Stimulated activated CD4-positive, alpha-beta T cell treated with anti-CD3 and anti-CD28 coated beads, Interleukin-1b, Interleukin-23, amount 100 ng/mL, for 48 hours (primary cell): ENCODE data around the gene ARRDC4.
"Not testable (repeated sequence)": the region's sequence is repeated elsewhere in the genome, so short reads cannot be mapped to it uniquely, and the experiment has no call there.

Source experiments
- DNase-seq: peaks from one replicate; pipeline ENCODE4 v3.0.0-alpha.2; 2020

ARRDC4 gene

GRCh38 chr15:97966924-97967620, 6.6 kb downstream of the ARRDC4 start:
- DNase-seq, result no peak

DNA sequence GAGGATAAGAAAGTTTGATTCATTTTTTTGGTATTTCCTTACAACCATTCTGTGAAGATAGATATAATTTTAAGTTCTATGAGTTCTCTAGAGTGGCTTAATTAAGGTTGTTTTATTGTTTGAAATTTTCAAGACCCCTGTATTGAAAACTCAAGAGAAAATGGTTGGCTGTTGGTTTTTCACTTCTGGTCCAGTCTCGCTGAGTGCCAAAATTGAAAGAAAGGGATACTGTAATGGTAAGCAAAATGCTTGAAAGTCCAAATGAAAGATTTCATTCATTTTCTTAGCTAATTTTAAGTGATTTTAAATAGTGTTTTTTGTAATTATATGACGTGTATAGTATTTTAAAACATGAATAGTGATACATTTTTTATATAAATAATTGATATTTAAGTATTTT, 7.4 kb downstream of the ARRDC4 start:
- no peak for DNase-seq

DNA sequence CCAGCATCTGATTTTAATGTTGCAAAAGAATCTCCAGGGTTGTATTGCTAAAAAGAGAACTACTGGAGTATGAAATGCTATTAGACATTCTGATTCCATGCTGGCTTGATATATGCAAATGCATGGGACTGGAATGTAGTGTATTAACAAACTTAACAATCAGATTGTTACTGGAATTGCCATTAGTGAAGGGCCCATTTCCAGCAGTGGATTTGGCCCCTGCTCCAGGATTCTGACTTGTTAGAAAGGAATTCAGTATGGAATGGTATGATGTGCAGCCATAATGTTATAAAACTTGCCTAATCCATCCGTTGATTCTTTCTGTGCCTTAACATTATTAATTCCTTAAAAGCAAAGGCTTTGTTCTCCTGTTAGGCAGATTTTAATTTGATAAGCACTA, 7.9 kb downstream of the ARRDC4 start:
- DNase-seq, result no peak

GRCh38 chr15:97972366-97972765, 11.9 kb downstream of the ARRDC4 start:
- DNase-seq, result no peak

DNA sequence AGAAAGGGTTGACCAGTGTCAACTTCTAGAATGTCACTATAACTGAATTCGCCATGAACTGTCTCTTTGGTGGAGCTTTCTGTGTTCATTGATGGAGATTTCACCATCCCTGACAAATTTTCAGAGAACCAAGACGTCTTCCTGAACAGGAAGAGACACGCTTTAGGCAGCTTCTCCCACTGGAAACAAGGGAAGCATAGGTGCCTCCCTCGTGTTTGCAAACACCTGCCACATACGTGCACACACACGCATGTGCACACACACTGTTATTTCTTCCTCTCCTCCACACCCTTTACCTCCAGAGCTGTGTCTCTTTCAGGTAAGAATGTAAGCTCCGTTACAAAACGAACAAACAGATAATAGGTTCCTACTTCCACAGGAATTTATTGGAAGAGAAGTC, 15.6 kb downstream of the ARRDC4 start:
- DNase-seq, result no peak

DNA sequence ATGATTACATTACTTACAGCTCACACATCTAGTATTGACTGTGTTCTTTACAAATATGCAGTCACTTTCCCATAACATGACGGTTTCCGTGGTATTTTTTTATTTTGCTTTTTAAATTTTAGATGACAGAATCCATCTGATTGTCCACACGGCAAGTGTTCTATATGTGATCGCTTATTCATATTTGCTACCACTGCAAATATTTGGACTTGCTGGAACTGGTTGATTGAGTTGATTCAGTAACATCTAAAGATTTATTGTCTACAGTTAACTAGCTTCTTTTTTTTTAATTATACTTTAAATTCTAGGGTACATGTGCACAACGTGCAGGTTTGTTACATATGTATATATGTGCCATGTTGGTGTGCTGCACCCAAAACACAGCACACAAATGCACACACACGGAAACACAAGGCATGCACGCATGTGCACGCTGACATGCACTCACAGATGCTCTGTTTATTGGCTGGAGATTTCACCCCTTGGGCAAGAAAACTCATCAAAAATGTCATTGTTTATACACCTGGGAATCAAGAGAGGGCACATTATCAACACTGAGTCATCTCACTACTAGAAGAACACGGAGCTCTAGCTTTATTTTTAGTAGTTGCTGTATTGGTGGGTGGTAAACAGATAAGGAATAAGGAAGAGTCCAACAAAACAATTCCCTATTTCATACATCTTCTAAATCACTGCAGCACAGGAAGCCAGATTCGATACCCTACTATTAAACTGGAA, 16.4 kb downstream of the ARRDC4 start:
- DNase-seq, result no peak

GRCh38 chr15:97977734-97978133, 17.2 kb downstream of the ARRDC4 start:
- no peak for DNase-seq

DNA sequence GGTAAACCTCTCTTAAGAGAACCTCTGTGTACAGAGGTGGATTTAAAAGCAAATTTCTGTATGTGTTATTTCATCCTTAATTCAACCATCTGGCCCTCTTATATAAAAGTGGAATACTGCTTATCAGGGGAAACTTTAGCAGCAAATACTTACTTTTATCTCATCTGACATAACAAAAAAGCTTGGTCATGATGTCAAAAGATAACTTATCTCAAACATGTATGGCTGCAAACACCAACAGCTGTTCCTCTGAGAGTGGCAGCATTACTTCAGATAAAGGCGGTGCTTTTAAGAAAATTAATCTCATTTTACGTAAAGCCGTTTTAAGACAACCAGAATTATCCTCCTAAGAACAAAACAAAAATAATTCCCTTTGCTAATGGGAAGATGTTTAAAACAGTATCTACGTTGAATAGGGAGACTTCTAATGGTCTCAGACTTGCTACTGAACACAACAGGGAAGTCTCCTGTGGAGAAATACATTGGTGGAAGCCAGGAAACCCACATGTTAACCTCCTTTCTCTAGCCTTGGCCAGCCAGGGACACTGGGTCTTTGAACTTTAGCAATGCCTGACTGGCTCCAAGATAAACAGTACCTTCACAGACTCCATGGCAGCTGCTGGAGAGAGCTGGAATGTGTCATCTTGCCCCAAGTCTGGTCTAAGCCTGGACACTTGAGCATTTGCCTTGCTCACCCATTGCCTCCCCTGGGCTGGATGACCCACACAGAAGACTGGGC, 18.1 kb downstream of the ARRDC4 start:
- DNase-seq, result no peak

DNA sequence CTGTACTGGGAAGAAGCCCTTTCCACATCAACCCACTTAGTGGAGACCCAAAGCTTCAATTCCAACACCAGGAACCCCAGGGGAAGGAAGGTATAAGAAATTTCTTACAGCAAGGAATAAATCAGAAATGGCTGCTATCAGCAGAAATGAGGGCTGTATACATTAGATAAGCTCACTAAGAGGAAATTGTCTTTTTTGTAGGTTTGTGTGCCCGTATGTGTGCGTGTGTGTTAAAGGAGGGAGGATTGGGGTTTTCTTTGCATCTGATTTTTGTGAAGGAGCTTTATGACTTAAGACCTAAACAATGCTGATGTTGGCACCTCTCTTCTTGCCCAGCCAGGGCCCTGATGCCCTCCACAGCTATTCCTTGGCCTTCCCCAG, 18.6 kb downstream of the ARRDC4 start:
- DNase-seq, result no peak

GRCh38 chr15:97981058-97981457, 20.6 kb downstream of the ARRDC4 start:
- DNase-seq, result no peak

DNA sequence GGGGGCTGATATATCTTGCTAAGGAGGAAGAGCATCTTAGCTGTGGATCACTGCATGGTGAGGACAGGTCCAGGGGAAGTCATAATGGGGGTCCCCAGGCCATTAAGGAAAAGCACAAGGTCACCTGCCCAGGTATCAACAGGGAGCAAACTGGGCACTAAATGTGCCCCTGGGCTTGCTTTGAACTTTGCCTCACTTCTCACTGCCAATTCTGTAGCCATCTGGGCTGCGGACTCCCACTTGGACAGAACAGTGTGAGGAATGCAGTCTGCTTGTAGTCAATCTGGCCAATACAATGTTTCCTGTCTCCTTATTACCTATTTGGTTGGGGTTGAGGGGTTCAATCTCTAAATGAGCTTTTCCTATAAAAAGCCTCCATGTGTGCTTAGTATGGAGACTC, 21.3 kb downstream of the ARRDC4 start:
- DNase-seq, result no peak

DNA sequence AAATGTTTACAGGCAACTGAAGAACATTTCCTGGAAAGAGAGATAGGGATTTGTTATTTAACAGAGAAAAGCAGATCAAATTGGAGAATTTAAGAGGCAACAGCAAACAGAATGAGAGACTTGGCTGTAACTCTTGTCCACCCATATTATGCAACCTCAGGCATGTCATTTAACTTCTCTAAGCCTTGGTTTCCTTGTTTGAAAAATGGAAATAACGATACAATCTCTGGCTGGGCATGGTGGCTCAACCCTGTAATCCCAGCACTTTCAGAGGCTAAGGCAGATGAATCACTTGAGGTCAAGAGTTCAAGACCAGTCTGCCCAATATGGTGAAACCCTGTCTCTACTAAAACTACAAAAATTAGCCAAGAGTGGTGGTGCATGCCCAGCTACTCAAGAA, 23.7 kb downstream of the ARRDC4 start:
- DNase-seq, result no peak

- not testable (repeated sequence) for DNase-seq
Measured at GRCh38 chr15:97985979-97986378, 25.5 kb downstream of the ARRDC4 start.

DNA sequence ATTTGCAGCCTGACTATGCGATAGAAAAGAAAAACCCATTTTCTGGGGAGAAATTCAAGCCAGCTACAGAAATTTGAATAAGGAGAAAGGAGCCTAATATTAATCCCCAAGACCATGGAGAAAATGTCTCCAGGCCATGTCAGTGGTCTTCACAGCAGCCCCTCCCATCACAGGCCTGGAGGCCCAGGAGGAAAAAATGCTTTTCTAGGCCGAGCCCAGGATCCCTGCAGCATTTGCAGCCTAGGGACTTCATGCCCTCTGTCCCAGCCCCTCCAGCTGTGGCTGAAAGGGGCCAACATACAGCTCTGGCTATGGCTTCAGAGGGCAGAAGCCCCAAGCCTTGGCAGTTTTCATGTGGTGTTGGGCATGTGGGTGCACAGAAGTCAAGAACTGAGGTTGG, 26.3 kb downstream of the ARRDC4 start:
- no peak for DNase-seq

DNA sequence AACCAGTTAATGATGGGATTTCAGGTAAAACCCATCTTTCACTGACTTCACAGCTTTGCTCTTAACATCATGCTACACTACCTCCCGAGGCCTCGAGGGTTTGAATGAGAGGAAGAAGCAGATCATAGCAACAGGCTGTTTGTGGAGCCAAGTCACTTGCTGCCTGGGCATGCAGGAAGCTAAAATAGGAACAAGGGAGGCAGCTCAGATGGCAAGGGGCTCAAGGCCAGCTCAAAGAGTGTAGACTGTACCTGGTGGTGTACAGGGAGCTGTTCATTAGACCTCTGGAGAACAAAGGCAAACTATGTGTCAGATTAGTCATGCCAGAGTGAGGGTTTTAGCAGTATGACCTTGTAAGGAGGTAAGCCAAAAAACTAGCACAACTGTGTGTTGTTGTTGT, 28.8 kb downstream of the ARRDC4 start:
- no peak for DNase-seq

DNA sequence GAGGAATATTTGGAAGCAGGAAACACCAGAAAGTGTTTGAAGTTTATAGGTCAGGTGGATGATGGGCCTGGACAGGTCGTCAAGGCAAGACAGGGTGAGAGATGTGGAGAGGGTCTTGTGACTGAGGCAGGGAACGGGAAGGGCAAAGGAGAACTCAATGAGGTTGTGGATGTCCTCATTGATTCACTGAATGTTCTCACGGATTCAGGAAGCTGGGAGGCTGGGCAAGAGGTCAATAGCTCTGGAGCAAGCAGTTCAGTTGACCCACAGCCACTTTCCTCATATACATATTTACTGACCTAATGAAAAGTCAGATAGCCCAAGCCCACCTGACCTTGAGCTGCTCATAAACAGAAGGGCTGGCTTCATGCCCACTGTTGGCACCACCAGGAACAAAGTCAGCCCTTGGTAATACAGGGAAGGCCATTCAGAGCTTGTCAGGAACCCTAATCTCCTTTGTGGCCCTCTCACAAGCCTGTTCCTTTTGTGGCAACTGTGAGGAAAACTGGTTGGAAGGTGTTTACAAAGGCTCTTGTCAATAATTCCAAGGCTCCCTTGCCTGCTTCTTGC, 31.6 kb downstream of the ARRDC4 start:
- no peak for DNase-seq

- DNase-seq, result no peak
Measured at GRCh38 chr15:97992823-97993222, 32.3 kb downstream of the ARRDC4 start.

DNA sequence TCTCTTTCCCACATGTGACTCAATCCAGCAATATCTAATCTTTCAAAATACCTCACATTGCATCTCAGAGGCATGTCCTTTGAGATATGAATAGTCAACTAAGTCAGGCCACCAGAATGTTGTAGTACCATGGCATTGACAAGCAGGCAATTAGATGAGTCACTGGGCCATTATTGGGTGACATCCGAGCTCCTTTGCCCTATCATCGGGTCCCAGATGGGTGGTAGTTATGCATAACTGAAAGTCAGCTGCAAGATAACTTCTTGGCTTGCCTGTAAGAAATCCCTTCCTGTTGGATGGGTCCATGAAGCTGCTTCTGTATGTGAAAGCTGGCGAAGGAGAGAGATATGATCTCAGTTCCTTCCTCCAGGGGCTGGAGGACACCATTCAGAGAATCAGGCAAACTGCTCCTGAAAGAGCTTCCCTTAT, 32.8 kb downstream of the ARRDC4 start:
- DNase-seq, result no peak

GRCh38 chr15:97994236-97994635, 33.7 kb downstream of the ARRDC4 start:
- no peak for DNase-seq

GRCh38 chr15:97995192-97995591, 34.7 kb downstream of the ARRDC4 start:
- DNase-seq, result no peak

- no peak for DNase-seq
Measured at GRCh38 chr15:97995881-97996603, 35.5 kb downstream of the ARRDC4 start.

DNA sequence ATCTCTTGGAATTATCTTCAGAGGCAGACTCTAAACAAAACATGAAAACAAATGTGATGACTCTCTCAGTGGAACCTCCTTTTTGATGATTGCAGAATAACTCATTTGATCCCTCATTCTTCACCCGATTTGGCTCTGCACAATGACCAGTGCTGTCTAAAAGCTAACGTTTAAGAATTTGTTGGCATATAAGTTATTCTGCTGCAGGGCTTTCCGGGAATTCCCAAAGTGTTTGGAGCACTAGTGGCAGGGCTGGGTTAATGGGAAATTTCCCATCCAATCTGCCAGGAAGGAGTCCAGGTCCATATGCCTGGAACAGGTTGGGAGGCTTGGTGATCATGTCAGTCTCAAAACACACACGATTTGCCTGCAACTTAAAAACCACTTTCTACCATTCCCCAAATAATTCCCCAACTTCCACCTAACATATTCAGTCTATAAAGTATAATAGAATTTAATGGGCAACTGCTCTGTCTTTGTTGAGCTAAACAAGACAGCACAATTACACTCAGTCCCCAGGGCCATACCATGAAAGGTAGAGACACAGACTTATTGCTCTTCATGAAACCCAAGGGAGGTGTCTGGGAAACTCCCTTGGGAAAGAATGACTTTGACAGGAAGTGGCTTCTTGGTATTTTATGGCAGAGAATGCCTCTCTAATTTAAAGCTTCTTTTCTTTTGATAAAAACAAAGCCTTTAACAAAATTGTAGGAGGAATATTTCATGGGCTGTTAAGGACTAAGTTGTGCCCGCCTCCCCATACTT, 38.0 kb downstream of the ARRDC4 start:
- DNase-seq, result no peak
